Caco-2 (cell line): ENCODE measurements around the gene HECTD3. TPM values are rescaled to one million over a fixed set of nuclear protein-coding genes. Genes with fewer than 3 reads are reported as not detected.
A peak's percentile ranks its signal among the peaks of the same experiment; 100 is the strongest.
"Not testable (repeated sequence)": the region's sequence is repeated elsewhere in the genome, so short reads cannot be mapped to it uniquely, and the experiment has no call there.

ENCODE experiments used
- BruUV-seq: library from RNA; stranded (reverse); fragments of 400-500 nt; replicated peaks from 2 replicates; lab custom pipeline; 2021; lab: Mats Ljungman, UMichigan
- CTCF ChIA-PET: fragments of 300-600 bp; sonication (Branson Sonifier 250); formaldehyde crosslinking; loops from one replicate; lab custom pipeline; 2022; ENCODE audit warnings: antibody characterized with exemption; lab: Charles Lee
- POLR2A ChIA-PET: fragments of 300-600 bp; sonication (Branson Sonifier 250); formaldehyde crosslinking; loops from one replicate; lab custom pipeline; 2022; ENCODE audit warnings: antibody characterized with exemption; lab: Charles Lee
- DNase-seq, 2 experiments: peaks; one replicate each; pipeline versions ENCODE4 v3.0.0 to v3.0.0-alpha.2; 2020 to 2022
- H3K27me3 ChIP-seq: replicated peaks from 2 replicates; pipeline ENCODE4 v1.6.0; 2011; ENCODE audit warnings: low read length; ENCODE audit not compliant: control insufficient read depth, insufficient read depth
- H3K36me3 ChIP-seq: 2 replicates; pipeline ENCODE4 v1.5.1; 2011; ENCODE audit warnings: low read length; ENCODE audit not compliant: control insufficient read depth, insufficient read depth
- H3K4me1 ChIP-seq: fragments of 250-450 bp; sonication (Bioruptor Pico); 2 replicates; pipeline ENCODE4 v1.5.1; 2020; ENCODE audit warnings: mild to moderate bottlenecking
- H3K4me3 ChIP-seq: 2 replicates; pipeline ENCODE4 v1.5.1; 2011; ENCODE audit warnings: low read depth, mild to moderate bottlenecking, control low read depth, low read length
- H3K9me3 ChIP-seq: fragments of 250-450 bp; sonication (Bioruptor Pico); 2 replicates; pipeline ENCODE4 v1.5.1; 2020; ENCODE audit warnings: mild to moderate bottlenecking, moderate library complexity
- H3K27ac Mint-ChIP-seq: one replicate; pipeline ENCODE4 v1.8.0; 2022; ENCODE audit warnings: mixed read lengths; ENCODE audit not compliant: unreplicated experiment
- H3K27me3 Mint-ChIP-seq: one replicate; pipeline ENCODE4 v1.8.0; 2022; ENCODE audit warnings: mixed read lengths; ENCODE audit not compliant: insufficient read depth, unreplicated experiment
- H3K36me3 Mint-ChIP-seq: one replicate; pipeline ENCODE4 v1.8.0; 2022; ENCODE audit warnings: mild to moderate bottlenecking, mixed read lengths; ENCODE audit not compliant: insufficient read depth, unreplicated experiment
- H3K4me1 Mint-ChIP-seq: one replicate; pipeline ENCODE4 v1.8.0; 2022; ENCODE audit warnings: low read depth, mixed read lengths; ENCODE audit not compliant: unreplicated experiment
- H3K4me3 Mint-ChIP-seq: one replicate; pipeline ENCODE4 v1.8.0; 2022; ENCODE audit warnings: mild to moderate bottlenecking, moderate library complexity, mixed read lengths; ENCODE audit not compliant: unreplicated experiment
- H3K9me3 Mint-ChIP-seq: one replicate; pipeline ENCODE4 v1.8.0; 2022; ENCODE audit warnings: mixed read lengths; ENCODE audit not compliant: unreplicated experiment
- CTCF ChIP-seq, 2 experiments: fragments of 200-600 bp in 1 of 2; IDR thresholded peaks; 1 replicate in 1 of 2; 2 replicates in 1 of 2; pipeline versions ENCODE4 v1.5.1 to v1.8.0; 2011 to 2022; ENCODE audit warnings: antibody characterized with exemption in 1 of 2, control low read depth in 1 of 2, inconsistent platforms in 1 of 2, low read depth in 1 of 2, low read length in 1 of 2, mild to moderate bottlenecking in 1 of 2, moderate library complexity in 1 of 2; ENCODE audit not compliant: insufficient read depth in 1 of 2, severe bottlenecking in 1 of 2, unreplicated experiment in 1 of 2
- intact Hi-C: fragments of 100-400 bp; cut with micrococcal nuclease; formaldehyde crosslinking; loops from one replicate; pipeline ENCODE4 v1.10.0; 2022; ENCODE audit not compliant: unreplicated experiment
- total RNA-seq: library from RNA; stranded (reverse); gene quantifications from 2 replicates; pipeline ENCODE4 v1.2.3, GENCODE V29; 2022

Gene HECTD3
- total RNA-seq, 1 experiment from 2014 or later, result 29.4 TPM

GRCh38 chr1:44994309-44994898 lies 16.7 kb downstream of the HECTD3 start:
- Mint-ChIP-seq H3K27ac (no peak overlapping the region), H3K4me1 (no peaks in the 10 kb centered on the region), H3K27me3 (no peaks in the 10 kb centered on the region), H3K4me3 (no peak overlapping the region), H3K9me3 (no peaks in the 10 kb centered on the region), H3K36me3 (no peaks in the 10 kb centered on the region)
- ChIA-PET CTCF (no interaction called here), POLR2A (no interaction called here)
- TF ChIP-seq CTCF (IDR thresholded peaks at IDR 0.05; ENCODE audit: insufficient read depth in 1 of 2, low read depth in 1 of 2, low read length in 1 of 2, severe bottlenecking in 1 of 2, unreplicated experiment in 1 of 2), result no peak
- no peak for DNase-seq
- H3K9me3 ChIP-seq, result no peaks in the 10 kb centered on the region
- H3K4me3 ChIP-seq, result no peak overlapping the region
- H3K27me3 ChIP-seq, result no peaks in the 10 kb centered on the region
- no peaks in the 10 kb centered on the region for H3K4me1 ChIP-seq
- BruUV-seq, result no TSS peak
- intact Hi-C loops, result no loop called here
- H3K36me3 ChIP-seq, result no peaks in the 10 kb centered on the region

- no peak for TF ChIP-seq CTCF (IDR thresholded peaks at IDR 0.05; ENCODE audit: insufficient read depth in 1 of 2, low read depth in 1 of 2, low read length in 1 of 2, severe bottlenecking in 1 of 2, unreplicated experiment in 1 of 2)
Observed at GRCh38 chr1:44988531-44989156, 22.5 kb downstream of the HECTD3 start.

GRCh38 chr1:44985747-44986359 lies 25.3 kb downstream of the HECTD3 start:
- Histone ChIP-seq H3K4me3 (peak overlapping the region; percentile 76), H3K27me3 (no peaks in the 10 kb centered on the region), H3K9me3 (no peaks in the 10 kb centered on the region), H3K36me3 (no peaks in the 10 kb centered on the region), H3K4me1 (0 out of 2 replicates have a peak, but pooled peaks cover 5% of the 10 kb centered on the region)
- POLR2A ChIA-PET, result interaction anchor here (0.8 to 1.4 kb wide), 3 partner anchors 167 to 318 kb away, joined by 3 to 9 read pairs (median 3); no protein-coding TSS in a partner anchor
- H3K9me3 Mint-ChIP-seq, result no peaks in the 10 kb centered on the region
- CTCF ChIA-PET, result no interaction called here
- peak overlapping the region; percentile 98 for H3K4me3 Mint-ChIP-seq
- no peak for TF ChIP-seq CTCF (IDR thresholded peaks at IDR 0.05; ENCODE audit: insufficient read depth in 1 of 2, low read depth in 1 of 2, low read length in 1 of 2, severe bottlenecking in 1 of 2, unreplicated experiment in 1 of 2)
- H3K4me1 Mint-ChIP-seq, result no peaks in the 10 kb centered on the region
- no peak for DNase-seq
- H3K27ac Mint-ChIP-seq, result peak overlapping the region; percentile 96
- H3K36me3 Mint-ChIP-seq, result no peaks in the 10 kb centered on the region
- H3K27me3 Mint-ChIP-seq, result no peaks in the 10 kb centered on the region
- intact Hi-C loops, result loop anchor here (1.0 to 5.0 kb wide), 2 partner anchors 26 to 149 kb away; partner anchors contain the start of gene UROD
- BruUV-seq, result TSS peak; percentile 69

More at GRCh38 chr1:44988531-44989156, 22.5 kb downstream of the HECTD3 start:
- no peaks in the 10 kb centered on the region for H3K36me3 ChIP-seq
- DNase-seq, result no peak
- BruUV-seq, result no TSS peak
- ChIA-PET CTCF (no interaction called here), POLR2A (interaction anchor here (0.6 kb wide), 1 partner anchor 14 kb away, joined by 3 read pairs; no protein-coding TSS in a partner anchor)
- H3K9me3 Mint-ChIP-seq, result no peaks in the 10 kb centered on the region
- no peaks in the 10 kb centered on the region for H3K27me3 ChIP-seq
- no peak overlapping the region for H3K4me3 ChIP-seq
- H3K27me3 Mint-ChIP-seq, result no peaks in the 10 kb centered on the region
- no peaks in the 10 kb centered on the region for H3K36me3 Mint-ChIP-seq
- intact Hi-C loops, result loop anchor here (5.0 kb wide), 1 partner anchor 151 kb away; no protein-coding TSS in a partner anchor
- H3K4me1 Mint-ChIP-seq, result no peaks in the 10 kb centered on the region
- peak overlapping the region; percentile 33 for H3K4me3 Mint-ChIP-seq
- H3K4me1 ChIP-seq, result 0 out of 2 replicates have a peak, but pooled peaks cover 5% of the 10 kb centered on the region
- no peaks in the 10 kb centered on the region for H3K9me3 ChIP-seq
- no peak overlapping the region for H3K27ac Mint-ChIP-seq

DNA sequence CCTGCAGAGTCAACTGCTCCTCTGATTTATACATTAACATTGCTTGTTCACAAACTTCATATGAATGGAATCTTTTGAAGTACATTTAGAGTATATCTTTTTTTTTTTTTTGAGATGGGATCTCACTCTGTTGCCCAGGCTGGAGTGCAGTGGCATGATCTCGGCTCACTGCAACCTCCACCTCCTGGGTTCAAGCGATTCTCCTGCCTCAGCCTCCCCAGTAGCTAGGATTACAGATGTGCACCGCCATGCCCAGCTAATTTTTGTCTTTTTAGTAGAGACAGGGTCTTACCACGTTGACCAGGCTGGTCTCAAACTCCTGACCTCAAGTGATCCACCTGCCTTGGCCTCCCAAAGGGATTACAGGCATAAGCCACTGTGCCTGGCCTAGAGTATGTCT lies 33.8 kb downstream of the HECTD3 start:
- intact Hi-C loops, result not testable (repeated sequence)

More for the DNA sequence above, 33.8 kb downstream of the HECTD3 start:
- BruUV-seq, H3K4me3 ChIP-seq, H3K27ac Mint-ChIP-seq, H3K9me3 Mint-ChIP-seq, H3K27me3 Mint-ChIP-seq, H3K4me1 ChIP-seq, H3K4me3 Mint-ChIP-seq, DNase-seq, H3K4me1 Mint-ChIP-seq, H3K27me3 ChIP-seq, H3K9me3 ChIP-seq, POLR2A ChIA-PET, H3K36me3 ChIP-seq, CTCF ChIA-PET: not testable (repeated sequence)
- peaks cover 24% of the 10 kb centered on the region for H3K36me3 Mint-ChIP-seq
